Large intestine (tissue), 3 donors: ENCODE results near the gene COG5. TPM values are rescaled to one million over a fixed set of nuclear protein-coding genes. Genes with fewer than 3 reads are reported as not detected.

Source experiments
- DNase-seq, 2 donors: peaks; one replicate each; pipeline versions ENCODE4 v3.0.0 to v3.0.0-alpha.2; 2013
- H3K27ac ChIP-seq: one replicate; pipeline ENCODE4 v1.5.1; 2013; ENCODE audit warnings: low read length
- H3K27me3 ChIP-seq: 2 replicates; pipeline ENCODE4 v1.6.1; 2013; ENCODE audit warnings: low read length; ENCODE audit not compliant: control insufficient read depth, insufficient read depth
- H3K36me3 ChIP-seq: 2 replicates; pipeline ENCODE4 v1.6.1; 2013; ENCODE audit warnings: low read length; ENCODE audit not compliant: control insufficient read depth, insufficient read depth
- H3K4me1 ChIP-seq: one replicate; pipeline ENCODE4 v1.6.1; 2013; ENCODE audit warnings: low read length; ENCODE audit not compliant: control insufficient read depth, insufficient read depth
- H3K4me3 ChIP-seq: one replicate; pipeline ENCODE4 v1.5.1; 2013; ENCODE audit warnings: low read length
- H3K9me3 ChIP-seq: one replicate; pipeline ENCODE4 v1.6.1; 2013; ENCODE audit warnings: mild to moderate bottlenecking, low read depth, low read length, moderate library complexity; ENCODE audit not compliant: control insufficient read depth
- WGBS: methylation state at CpG from one replicate; pipeline ENCODE4 v1.1.5; 2013; ENCODE audit warnings: low lambda C conversion rate; ENCODE audit not compliant: insufficient coverage; 5-methylcytosine and 5-hydroxymethylcytosine counted together
- polyA plus RNA-seq: library from polyadenylated mRNA; unstranded; fragments of 120-200 nt; gene quantifications from one replicate; pipeline ENCODE4 v1.2.1, GENCODE V29; 2013

COG5 gene
- polyA plus RNA-seq, 1 donor: 40.7 TPM

DNA sequence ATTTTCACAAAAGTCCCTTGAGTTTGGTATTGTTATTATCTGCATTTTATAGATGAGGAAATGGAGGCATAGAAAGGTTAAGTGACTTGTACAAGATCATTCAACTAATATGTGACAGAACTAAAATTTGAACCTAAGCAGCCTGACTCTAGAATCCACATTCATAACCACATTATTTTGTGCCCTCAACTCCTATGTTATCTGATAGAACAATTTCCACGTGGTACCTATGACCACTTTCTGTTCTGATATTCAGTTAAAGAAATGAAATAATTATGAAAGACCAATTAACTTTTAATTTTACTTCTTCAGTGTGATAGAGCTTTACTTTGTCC is 33.8 kb upstream of the COG5 start:
- Histone ChIP-seq H3K36me3 (peaks cover 12% of the 10 kb centered on the region), H3K27ac (no peak overlapping the region), H3K9me3 (no peaks in the 10 kb centered on the region), H3K4me3 (no peak overlapping the region), H3K27me3 (no peaks in the 10 kb centered on the region), H3K4me1 (no peaks in the 10 kb centered on the region)
- no peak for DNase-seq
- no CpG with 5 or more reads among the region's 1 CpG for WGBS

GRCh38 chr7:107596881-107597581 is 33.3 kb upstream of the COG5 start:
- no peaks in the 10 kb centered on the region for H3K27me3 ChIP-seq
- H3K4me1 ChIP-seq: no peaks in the 10 kb centered on the region
- DNase-seq: peak; percentile 31 to 69
- no peak overlapping the region for H3K4me3 ChIP-seq
- H3K27ac ChIP-seq: peak overlapping the region; percentile 50
- no peaks in the 10 kb centered on the region for H3K9me3 ChIP-seq
- WGBS: 67% methylated on average over 2 of the region's 5 CpGs
- H3K36me3 ChIP-seq: peaks cover 12% of the 10 kb centered on the region

DNA sequence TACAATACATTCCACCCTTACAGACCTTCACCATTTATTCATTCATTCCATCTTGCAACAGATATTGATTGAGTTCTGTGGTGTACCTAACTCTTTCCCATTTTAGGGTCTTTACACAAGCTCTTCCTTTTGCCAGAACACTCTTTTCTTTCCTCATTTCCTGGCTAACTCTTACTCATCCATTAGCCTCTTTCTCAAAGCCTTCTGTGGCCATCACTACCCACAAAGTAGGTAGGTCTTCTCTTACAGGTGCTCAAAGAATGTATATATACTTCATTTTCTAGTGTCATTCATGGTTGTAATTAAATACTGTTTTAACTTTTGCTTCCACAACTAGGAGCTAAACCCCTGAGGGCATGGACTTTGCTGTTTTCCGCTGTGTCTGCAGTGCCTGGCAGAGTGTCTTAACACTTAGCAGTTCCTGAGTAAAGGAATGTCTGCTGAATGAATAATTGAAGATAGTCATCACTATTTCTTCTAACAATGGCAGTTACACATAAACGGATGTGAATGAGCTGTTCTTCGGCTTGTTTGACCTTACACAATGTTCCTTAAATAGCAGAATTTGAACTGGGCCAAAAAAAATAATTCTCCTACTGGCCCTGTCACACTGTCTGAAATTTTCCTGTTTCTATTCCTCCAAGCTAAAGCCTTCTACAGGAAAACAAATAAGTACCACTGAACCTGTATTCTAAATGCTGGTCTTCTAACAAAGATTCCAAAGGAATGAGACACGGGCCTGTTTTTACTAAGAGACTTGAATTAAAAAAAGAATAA is 31.4 kb upstream of the COG5 start:
- 100% methylated on average over 2 of the region's 4 CpGs for WGBS
- Histone ChIP-seq H3K27me3 (no peaks in the 10 kb centered on the region), H3K4me1 (no peaks in the 10 kb centered on the region), H3K27ac (peak overlapping the region; percentile 8), H3K36me3 (peaks cover 12% of the 10 kb centered on the region), H3K4me3 (no peak overlapping the region), H3K9me3 (no peaks in the 10 kb centered on the region)
- DNase-seq: no peak

GRCh38 chr7:107593025-107593410 is 29.3 kb upstream of the COG5 start:
- no peaks in the 10 kb centered on the region for H3K4me1 ChIP-seq
- no peak overlapping the region for H3K4me3 ChIP-seq
- H3K27ac ChIP-seq: no peak overlapping the region
- no peak for DNase-seq
- peaks cover 12% of the 10 kb centered on the region for H3K36me3 ChIP-seq
- no CpG with 5 or more reads among the region's 1 CpG for WGBS
- H3K27me3 ChIP-seq: no peaks in the 10 kb centered on the region
- no peaks in the 10 kb centered on the region for H3K9me3 ChIP-seq

DNA sequence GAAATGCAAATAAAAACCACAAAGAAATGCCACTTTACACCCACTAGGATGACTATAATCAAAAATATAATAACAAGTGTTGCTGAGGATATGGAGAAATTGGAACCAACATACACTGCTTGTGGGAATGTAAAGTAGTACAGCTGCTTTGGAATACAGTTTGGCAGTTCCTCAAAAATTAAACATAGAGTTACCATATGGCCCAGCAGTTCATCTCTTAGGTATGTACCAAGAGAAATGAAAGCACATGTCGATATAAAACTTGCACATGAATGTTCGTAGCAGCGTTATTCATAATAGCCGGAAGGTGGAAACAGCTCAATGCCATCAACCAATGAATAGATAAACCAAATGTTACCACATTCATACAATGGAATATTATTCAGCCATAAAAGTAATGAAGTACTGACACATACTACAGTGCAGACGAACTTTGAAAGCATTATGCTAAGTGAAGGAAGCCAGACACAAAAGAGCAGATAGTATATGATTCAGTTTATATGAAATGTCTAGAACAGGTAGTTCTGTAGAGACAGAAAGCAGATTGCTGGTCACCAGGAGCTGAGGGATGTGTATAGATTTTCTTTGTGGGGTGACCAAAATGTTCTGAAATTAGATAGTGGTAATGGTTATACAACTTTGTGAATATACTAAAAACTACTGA is 28.8 kb upstream of the COG5 start:
- Histone ChIP-seq H3K27ac (no peak overlapping the region), H3K27me3 (no peaks in the 10 kb centered on the region), H3K9me3 (no peaks in the 10 kb centered on the region), H3K36me3 (peaks cover 12% of the 10 kb centered on the region), H3K4me3 (no peak overlapping the region), H3K4me1 (no peaks in the 10 kb centered on the region)
- DNase-seq: no peak
- WGBS: 90% methylated on average over 4 of the region's 5 CpGs

- Histone ChIP-seq H3K4me3 (no peak overlapping the region), H3K36me3 (peaks cover 12% of the 10 kb centered on the region), H3K9me3 (no peaks in the 10 kb centered on the region), H3K4me1 (no peaks in the 10 kb centered on the region), H3K27me3 (no peaks in the 10 kb centered on the region), H3K27ac (no peak overlapping the region)
- no peak for DNase-seq
- WGBS: 36% methylated on average over 3 of the region's 3 CpGs
Measured at GRCh38 chr7:107591421-107591820, 27.7 kb upstream of the COG5 start.

- Histone ChIP-seq H3K36me3 (peaks cover 7% of the 10 kb centered on the region), H3K4me1 (no peaks in the 10 kb centered on the region), H3K27ac (no peak overlapping the region), H3K4me3 (no peak overlapping the region), H3K27me3 (no peaks in the 10 kb centered on the region), H3K9me3 (no peaks in the 10 kb centered on the region)
- WGBS: 67% methylated on average over 1 of the region's 5 CpGs
- no peak for DNase-seq
Measured at GRCh38 chr7:107588529-107589130, 24.9 kb upstream of the COG5 start.

GRCh38 chr7:107584716-107585115 is 21.0 kb upstream of the COG5 start:
- H3K36me3 ChIP-seq: peaks cover 7% of the 10 kb centered on the region
- no peaks in the 10 kb centered on the region for H3K9me3 ChIP-seq
- no peaks in the 10 kb centered on the region for H3K27me3 ChIP-seq
- no peaks in the 10 kb centered on the region for H3K4me1 ChIP-seq
- DNase-seq: no peak
- H3K4me3 ChIP-seq: no peak overlapping the region
- WGBS: 86% methylated on average over 1 of the region's 2 CpGs
- no peak overlapping the region for H3K27ac ChIP-seq

DNA sequence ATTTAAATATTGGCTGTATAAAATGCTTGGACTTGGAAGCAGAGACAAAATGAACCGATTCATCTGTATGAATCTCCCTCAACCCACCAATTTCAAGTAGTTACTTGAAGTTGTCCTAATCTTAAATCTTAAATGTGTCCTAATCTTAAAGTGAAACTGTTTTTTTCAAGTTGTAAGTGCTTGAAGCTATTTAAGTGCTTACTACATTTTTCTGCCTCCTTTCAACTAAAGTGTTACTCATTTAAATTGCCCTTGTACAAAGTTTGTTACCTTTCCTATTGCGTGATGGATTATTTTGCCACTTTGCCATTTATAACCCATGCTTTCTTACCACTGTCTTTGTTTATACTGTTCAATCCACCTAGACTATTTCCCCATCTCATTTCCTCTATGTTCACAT is 19.2 kb upstream of the COG5 start:
- DNase-seq: no peak
- Histone ChIP-seq H3K27me3 (no peaks in the 10 kb centered on the region), H3K27ac (no peak overlapping the region), H3K9me3 (no peaks in the 10 kb centered on the region), H3K4me1 (no peaks in the 10 kb centered on the region), H3K4me3 (no peak overlapping the region), H3K36me3 (peaks cover 7% of the 10 kb centered on the region)
- WGBS: 94% methylated on average over 2 of the region's 2 CpGs

- Histone ChIP-seq H3K36me3 (peaks cover 7% of the 10 kb centered on the region), H3K4me1 (no peaks in the 10 kb centered on the region), H3K27me3 (no peaks in the 10 kb centered on the region), H3K9me3 (no peaks in the 10 kb centered on the region), H3K27ac (no peak overlapping the region), H3K4me3 (peak overlapping the region; percentile 94)
- 67% methylated on average over 1 of the region's 5 CpGs for WGBS
- peak; percentile 10 to 48 for DNase-seq
Measured at GRCh38 chr7:107581387-107582013, 17.8 kb upstream of the COG5 start.
